GM12878 (cell line): ENCODE measurements around the gene TRPM6. TPM values are rescaled to one million over a fixed set of nuclear protein-coding genes. Genes with fewer than 3 reads are reported as not detected.

ENCODE experiments used
- ATAC-seq: fragments of 200-7000 bp; cut with Tn5 transposase; 3 replicates; pipeline ENCODE4 v1.9.1; 2020; ENCODE audit warnings: mild to moderate bottlenecking, moderate library complexity
- BruUV-seq: library from RNA; stranded (reverse); fragments of 400-500 nt; replicated peaks from 2 replicates; lab custom pipeline; 2021; lab: Mats Ljungman, UMichigan
- CTCF ChIA-PET: fragments of 300-600 bp; sonication (Branson Sonifier 250); formaldehyde crosslinking; extraction: SDS; loops from one replicate; lab custom pipeline; 2021; ENCODE audit warnings: inconsistent platforms; lab: Yijun Ruan, JAX
- POLR2A ChIA-PET: fragments of 350-600 bp; formaldehyde crosslinking; extraction: SDS; loops from one replicate; lab custom pipeline; 2021; ENCODE audit warnings: inconsistent platforms; lab: Charles Lee
- RAD21 ChIA-PET: fragments of 300-600 bp; sonication (Branson Sonifier 250); formaldehyde crosslinking; loops from one replicate; lab custom pipeline; 2023; ENCODE audit warnings: antibody characterized with exemption; ENCODE audit not compliant: unreplicated experiment; lab: Charles Lee
- SMC1A ChIA-PET: fragments of 300-600 bp; sonication (Branson Sonifier 250); formaldehyde crosslinking; loops from one replicate; lab custom pipeline; 2023; ENCODE audit not compliant: unreplicated experiment, uncharacterized antibody; lab: Charles Lee
- DNase-seq: peaks from one replicate; pipeline ENCODE4 v3.0.0-alpha.2; 2011; ENCODE audit warnings: low read depth, low spot score
- FAIRE-seq: peaks from 3 replicates; lab custom pipeline; 2011; peaks lifted over from hg19 to GRCh38; lab: Jason Lieb, UNC
- H2AFZ ChIP-seq: 2 replicates; pipeline ENCODE4 v1.6.0; 2011; ENCODE audit warnings: low read depth, low read length, control low read depth; ENCODE audit not compliant: control insufficient read depth
- H3K27ac ChIP-seq: 2 replicates; pipeline ENCODE4 v1.5.1; 2011; ENCODE audit warnings: control low read depth; ENCODE audit not compliant: control insufficient read depth, insufficient read depth
- H3K27me3 ChIP-seq, 2 experiments: replicated peaks in 1 of 2; 2 replicates each; pipeline versions ENCODE4 v1.6.0 to v1.6.1; 2011; ENCODE audit warnings: low read length in 1 of 2; ENCODE audit not compliant: control insufficient read depth in 2 of 2, insufficient read depth in 2 of 2
- H3K36me3 ChIP-seq, 2 experiments: 2 replicates each; pipeline ENCODE4 v1.5.1; 2011; ENCODE audit warnings: low read length in 1 of 2; ENCODE audit not compliant: control insufficient read depth in 2 of 2, insufficient read depth in 2 of 2
- H3K4me1 ChIP-seq: 2 replicates; pipeline ENCODE4 v1.6.1; 2011; ENCODE audit warnings: mild to moderate bottlenecking, low read length, moderate library complexity, mixed read lengths; ENCODE audit not compliant: control insufficient read depth, insufficient read depth
- H3K4me2 ChIP-seq: 2 replicates; pipeline ENCODE4 v1.6.0; 2011; ENCODE audit warnings: control low read depth; ENCODE audit not compliant: control insufficient read depth, insufficient read depth
- H3K4me3 ChIP-seq: fragments of 200-600 bp; sonication (generic); 2 replicates; pipeline ENCODE4 v1.5.1; 2016
- H3K79me2 ChIP-seq: 2 replicates; pipeline ENCODE4 v1.6.0; 2011; ENCODE audit warnings: low read length; ENCODE audit not compliant: control insufficient read depth, insufficient read depth
- H3K9ac ChIP-seq: 2 replicates; pipeline ENCODE4 v1.8.0; 2011; ENCODE audit warnings: low read length, control low read depth, mixed read lengths; ENCODE audit not compliant: control insufficient read depth, insufficient read depth
- H3K9me3 ChIP-seq: replicated peaks from 3 replicates; pipeline ENCODE4 v1.5.1; 2011; ENCODE audit warnings: mild to moderate bottlenecking, low read length; ENCODE audit not compliant: control insufficient read depth, insufficient read depth
- H4K20me1 ChIP-seq: 2 replicates; pipeline ENCODE4 v1.6.0; 2011; ENCODE audit not compliant: control insufficient read depth, insufficient read depth
- EZH2 ChIP-seq: IDR thresholded peaks from 2 replicates; pipeline ENCODE4 v1.6.1; 2012; ENCODE audit warnings: low read depth, mild to moderate bottlenecking, control low read depth, inconsistent platforms, low read length, borderline replicate concordance; ENCODE audit not compliant: control insufficient read depth
- LARP7 ChIP-seq: fragments of 450-650 bp; IDR thresholded peaks from 2 replicates; pipeline ENCODE4 v1.6.1; 2017; ENCODE audit warnings: mild to moderate bottlenecking
- NRF1 ChIP-seq: conservative IDR thresholded peaks from 2 replicates; pipeline ENCODE4 v1.6.1; 2011; ENCODE audit warnings: mild to moderate bottlenecking, low read depth, low read length, improper control_type of control experiment
- RBBP5 ChIP-seq: fragments of 200-600 bp; sonication (generic); conservative IDR thresholded peaks from 2 replicates; pipeline ENCODE4 v1.6.1; 2016
- RFX5 ChIP-seq: IDR thresholded peaks from 2 replicates; pipeline ENCODE4 v1.6.1; 2011; ENCODE audit warnings: low read depth, low read length, improper control_type of control experiment
- SPI1 ChIP-seq: IDR thresholded peaks from 2 replicates; pipeline ENCODE4 v1.6.1; 2011; ENCODE audit warnings: low read depth, mild to moderate bottlenecking, low read length, moderate library complexity, borderline replicate concordance; ENCODE audit not compliant: insufficient read depth
- ZZZ3 ChIP-seq: IDR thresholded peaks from 2 replicates; pipeline ENCODE4 v1.6.1; 2011; ENCODE audit warnings: low read depth; ENCODE audit not compliant: control insufficient read depth, insufficient read length
- WGBS: methylation state at CpG from one replicate; pipeline ENCODE4 v1.1.6; 2016; ENCODE audit warnings: low lambda C conversion rate; ENCODE audit not compliant: insufficient replicate concordance, insufficient coverage; ENCODE audit errors: missing lambda C conversion rate; 5-methylcytosine and 5-hydroxymethylcytosine counted together
- in situ Hi-C: fragments of 300-500 bp; cut with MboI; formaldehyde crosslinking; loops from 9 replicates; pipeline ENCODE4 v1.14.3; 2018; ENCODE audit warnings: mixed read lengths
- intact Hi-C: fragments of 100-400 bp; cut with micrococcal nuclease; formaldehyde crosslinking; loops from one replicate; pipeline ENCODE4 v1.14.2; 2022; ENCODE audit not compliant: unreplicated experiment
- polyA plus RNA-seq, 11 experiments: library from polyadenylated mRNA; depleted of rRNA in 4 of 11; unstranded in 6 of 11; stranded (reverse) in 5 of 11; fragments of >200 nt; fragmentation: Nextera tagmentation in 4 of 11; fragmentation: Illumina TruSeq in 1 of 11; extraction: Ambion mirVana in 4 of 11; extraction: Trizol in 1 of 11; gene quantifications; 1 replicate in 1 of 11; 2 replicates in 10 of 11; pipeline versions ENCODE4 v1.2.1 to v1.2.3, GENCODE V29; 2011 to 2016; ENCODE audit warnings: inconsistent platforms in 2 of 11, missing spikeins in 2 of 11, low read depth in 1 of 11
- total RNA-seq, 4 experiments: library from RNA; depleted of rRNA in 3 of 4; stranded (reverse); fragments of >200 nt in 3 of 4; fragmentation: Illumina TruSeq in 1 of 4; extraction: Trizol in 1 of 4; gene quantifications; 2 replicates each; pipeline versions ENCODE4 v1.2.1 to v1.2.3, GENCODE V29; 2013 to 2021
- TF ChIP-seq, protein P1 (sequence below): fragments of 450-650 bp; IDR thresholded peaks from 2 replicates; pipeline ENCODE4 v1.6.1; 2017; ENCODE audit warnings: antibody characterized with exemption, mild to moderate bottlenecking, moderate library complexity
- TF ChIP-seq, protein P2 (sequence below): fragments of 450-650 bp; IDR thresholded peaks from 2 replicates; pipeline ENCODE4 v1.6.1; 2017; ENCODE audit warnings: low read depth, mild to moderate bottlenecking, moderate library complexity
- TF ChIP-seq, protein P3 (sequence below): fragments of 450-650 bp; conservative IDR thresholded peaks from 2 replicates; pipeline ENCODE4 v1.6.1; 2017; ENCODE audit warnings: mild to moderate bottlenecking, moderate library complexity

The TRPM6 gene
- total and polyA plus RNA-seq, 10 of the 15 experiments (the other 5 are each of a cell fraction or from before 2014, with no cell fraction given): under 0.01 to 0.34 (median 0.05) TPM; not detected in 1

DNA sequence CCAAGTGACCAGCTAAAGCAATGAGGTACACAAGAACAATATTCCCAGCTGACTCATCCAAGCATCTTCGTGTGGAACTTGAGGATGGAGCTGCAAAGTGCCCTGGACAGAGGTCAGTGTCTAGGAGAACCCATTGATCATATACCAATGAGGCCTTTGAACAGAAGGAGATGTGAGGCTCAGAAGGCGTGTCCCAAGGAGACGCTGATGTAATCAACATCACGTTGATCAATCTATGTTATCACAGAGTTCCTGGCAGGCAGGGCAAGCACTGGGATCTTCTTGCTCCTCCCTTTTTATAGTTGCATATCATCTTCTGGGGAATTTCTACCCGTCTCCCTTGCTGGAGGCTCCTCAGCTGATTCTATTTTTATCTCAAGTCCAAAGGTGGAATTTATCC is 163.4 kb downstream of the TRPM6 start:
- intact Hi-C loops (no loop called here), in situ Hi-C loops (no loop called here)
- ChIA-PET POLR2A (no interaction called here), CTCF (no interaction called here), RAD21 (no interaction called here), SMC1A (no interaction called here)
- no peak overlapping the region for H2AFZ ChIP-seq
- DNase-seq (no peak), ATAC-seq (no peak), FAIRE-seq (no peak)
- no peaks in the 10 kb centered on the region for H3K36me3 ChIP-seq
- no peak overlapping the region for H3K4me3 ChIP-seq
- H3K27ac ChIP-seq: no peak overlapping the region
- H3K9ac ChIP-seq: no peak overlapping the region
- H3K4me1 ChIP-seq: no peaks in the 10 kb centered on the region
- H3K9me3 ChIP-seq: no peaks in the 10 kb centered on the region
- peaks cover 0 to 1% of the 10 kb centered on the region in 2 experiments; a peak in 1 of 4 replicates for H3K27me3 ChIP-seq
- no peaks in the 10 kb centered on the region for H3K79me2 ChIP-seq
- H3K4me2 ChIP-seq: no peak overlapping the region
- TF ChIP-seq, protein P1, sequence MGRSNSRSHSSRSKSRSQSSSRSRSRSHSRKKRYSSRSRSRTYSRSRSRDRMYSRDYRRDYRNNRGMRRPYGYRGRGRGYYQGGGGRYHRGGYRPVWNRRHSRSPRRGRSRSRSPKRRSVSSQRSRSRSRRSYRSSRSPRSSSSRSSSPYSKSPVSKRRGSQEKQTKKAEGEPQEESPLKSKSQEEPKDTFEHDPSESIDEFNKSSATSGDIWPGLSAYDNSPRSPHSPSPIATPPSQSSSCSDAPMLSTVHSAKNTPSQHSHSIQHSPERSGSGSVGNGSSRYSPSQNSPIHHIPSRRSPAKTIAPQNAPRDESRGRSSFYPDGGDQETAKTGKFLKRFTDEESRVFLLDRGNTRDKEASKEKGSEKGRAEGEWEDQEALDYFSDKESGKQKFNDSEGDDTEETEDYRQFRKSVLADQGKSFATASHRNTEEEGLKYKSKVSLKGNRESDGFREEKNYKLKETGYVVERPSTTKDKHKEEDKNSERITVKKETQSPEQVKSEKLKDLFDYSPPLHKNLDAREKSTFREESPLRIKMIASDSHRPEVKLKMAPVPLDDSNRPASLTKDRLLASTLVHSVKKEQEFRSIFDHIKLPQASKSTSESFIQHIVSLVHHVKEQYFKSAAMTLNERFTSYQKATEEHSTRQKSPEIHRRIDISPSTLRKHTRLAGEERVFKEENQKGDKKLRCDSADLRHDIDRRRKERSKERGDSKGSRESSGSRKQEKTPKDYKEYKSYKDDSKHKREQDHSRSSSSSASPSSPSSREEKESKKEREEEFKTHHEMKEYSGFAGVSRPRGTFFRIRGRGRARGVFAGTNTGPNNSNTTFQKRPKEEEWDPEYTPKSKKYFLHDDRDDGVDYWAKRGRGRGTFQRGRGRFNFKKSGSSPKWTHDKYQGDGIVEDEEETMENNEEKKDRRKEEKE: no peak
- TF ChIP-seq LARP7 (no peak), EZH2 (no peak), ZZZ3 (no peak), SPI1 (no peak), RBBP5 (no peak), NRF1 (no peak), RFX5 (no peak)
- TF ChIP-seq, protein P2, sequence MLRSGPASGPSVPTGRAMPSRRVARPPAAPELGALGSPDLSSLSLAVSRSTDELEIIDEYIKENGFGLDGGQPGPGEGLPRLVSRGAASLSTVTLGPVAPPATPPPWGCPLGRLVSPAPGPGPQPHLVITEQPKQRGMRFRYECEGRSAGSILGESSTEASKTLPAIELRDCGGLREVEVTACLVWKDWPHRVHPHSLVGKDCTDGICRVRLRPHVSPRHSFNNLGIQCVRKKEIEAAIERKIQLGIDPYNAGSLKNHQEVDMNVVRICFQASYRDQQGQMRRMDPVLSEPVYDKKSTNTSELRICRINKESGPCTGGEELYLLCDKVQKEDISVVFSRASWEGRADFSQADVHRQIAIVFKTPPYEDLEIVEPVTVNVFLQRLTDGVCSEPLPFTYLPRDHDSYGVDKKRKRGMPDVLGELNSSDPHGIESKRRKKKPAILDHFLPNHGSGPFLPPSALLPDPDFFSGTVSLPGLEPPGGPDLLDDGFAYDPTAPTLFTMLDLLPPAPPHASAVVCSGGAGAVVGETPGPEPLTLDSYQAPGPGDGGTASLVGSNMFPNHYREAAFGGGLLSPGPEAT: no peak
- TF ChIP-seq, protein P3, sequence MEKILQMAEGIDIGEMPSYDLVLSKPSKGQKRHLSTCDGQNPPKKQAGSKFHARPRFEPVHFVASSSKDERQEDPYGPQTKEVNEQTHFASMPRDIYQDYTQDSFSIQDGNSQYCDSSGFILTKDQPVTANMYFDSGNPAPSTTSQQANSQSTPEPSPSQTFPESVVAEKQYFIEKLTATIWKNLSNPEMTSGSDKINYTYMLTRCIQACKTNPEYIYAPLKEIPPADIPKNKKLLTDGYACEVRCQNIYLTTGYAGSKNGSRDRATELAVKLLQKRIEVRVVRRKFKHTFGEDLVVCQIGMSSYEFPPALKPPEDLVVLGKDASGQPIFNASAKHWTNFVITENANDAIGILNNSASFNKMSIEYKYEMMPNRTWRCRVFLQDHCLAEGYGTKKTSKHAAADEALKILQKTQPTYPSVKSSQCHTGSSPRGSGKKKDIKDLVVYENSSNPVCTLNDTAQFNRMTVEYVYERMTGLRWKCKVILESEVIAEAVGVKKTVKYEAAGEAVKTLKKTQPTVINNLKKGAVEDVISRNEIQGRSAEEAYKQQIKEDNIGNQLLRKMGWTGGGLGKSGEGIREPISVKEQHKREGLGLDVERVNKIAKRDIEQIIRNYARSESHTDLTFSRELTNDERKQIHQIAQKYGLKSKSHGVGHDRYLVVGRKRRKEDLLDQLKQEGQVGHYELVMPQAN: no peak
- BruUV-seq: no TSS peak
- H4K20me1 ChIP-seq: no peaks in the 10 kb centered on the region
- 12% methylated on average over 5 of the region's 5 CpGs for WGBS
